ENCODE results near the gene CDK5. TPM values are rescaled to one million over a fixed set of nuclear protein-coding genes. Genes with fewer than 3 reads are reported as not detected.

The CDK5 gene
- total and polyA plus RNA-seq, 9 of the 15 experiments (the other 6 are each of a cell fraction or from before 2014, with no cell fraction given) = 3.2 to 38.0 (median 27.5) TPM

- TF ChIP-seq RERE (CRISPR knock-in tag; IDR thresholded peaks at IDR 0.05; ENCODE audit: borderline replicate concordance) = peak; percentile 65; the same call in 1 of the 2 replicates
- TF ChIP-seq SNRNP70 (optimal IDR thresholded peaks at IDR 0.05; ENCODE audit: low read depth, low read length) = no peak
- no peak for TF ChIP-seq ZFP1 (CRISPR knock-in tag; IDR thresholded peaks at IDR 0.05)
- peak; percentile 64; the same call in 1 of the 2 replicates for TF ChIP-seq NFXL1 (CRISPR knock-in tag; IDR thresholded peaks at IDR 0.05)
- TF ChIP-seq SRSF9 (IDR thresholded peaks at IDR 0.05; ENCODE audit: borderline replicate concordance, low read depth, low read length) = no peak
- no peak for TF ChIP-seq THAP7 (CRISPR knock-in tag; IDR thresholded peaks at IDR 0.05)
- TF ChIP-seq TSHZ1 (CRISPR knock-in tag; IDR thresholded peaks at IDR 0.05) = 0 out of 2 replicates have a peak, but pooled peaks have one; percentile 16
- TF ChIP-seq ZNF347 (CRISPR knock-in tag; IDR thresholded peaks at IDR 0.05; ENCODE audit: low read depth) = no peak
- peak; percentile 14; the same call in 1 of the 2 replicates for TF ChIP-seq ZNF717 (CRISPR knock-in tag; IDR thresholded peaks at IDR 0.05)
- TF ChIP-seq U2AF2 (optimal IDR thresholded peaks at IDR 0.05; ENCODE audit: low read depth, low read length) = no peak
- TF ChIP-seq, protein P1, sequence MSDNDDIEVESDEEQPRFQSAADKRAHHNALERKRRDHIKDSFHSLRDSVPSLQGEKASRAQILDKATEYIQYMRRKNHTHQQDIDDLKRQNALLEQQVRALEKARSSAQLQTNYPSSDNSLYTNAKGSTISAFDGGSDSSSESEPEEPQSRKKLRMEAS (CRISPR knock-in tag; IDR thresholded peaks at IDR 0.05) = peak; percentile 80
- TF ChIP-seq SMAD1 (IDR thresholded peaks at IDR 0.05; ENCODE audit: low read depth, low read length, partially characterized antibody) = no peak
- TF ChIP-seq TFE3 (CRISPR knock-in tag; IDR thresholded peaks at IDR 0.05) = peak; percentile 67
- no peak for TF ChIP-seq ZNF282 (CRISPR knock-in tag; IDR thresholded peaks at IDR 0.05)
- no peak for TF ChIP-seq HNRNPUL1 (IDR thresholded peaks at IDR 0.05; ENCODE audit: low read length)
- peak; percentile 82 for TF ChIP-seq SUPT5H (IDR thresholded peaks at IDR 0.05)
Measured at GRCh38 chr7:151008511-151009323, 49.0 kb downstream of the CDK5 start (continued).

Data from K562 (cell line).